HepG2 (cell line): ENCODE results near the gene ID3. TPM values are rescaled to one million over a fixed set of nuclear protein-coding genes. Genes with fewer than 3 reads are reported as not detected.

ENCODE experiments used
- BRD4 ChIP-seq: sonication (generic); formaldehyde crosslinking; IDR thresholded peaks from 2 replicates; pipeline ENCODE4 v1.4.0; 2020; ENCODE audit warnings: missing genetic modification reagents
- HNRNPH1 ChIP-seq: fragments of 200-400 bp; formaldehyde crosslinking; optimal IDR thresholded peaks from 2 replicates; pipeline ENCODE3; 2017; ENCODE audit warnings: mild to moderate bottlenecking, low read depth, low read length
- KLF15 ChIP-seq: sonication (generic); formaldehyde crosslinking; IDR thresholded peaks from 2 replicates; pipeline ENCODE4 v1.8.1; 2023; ENCODE audit warnings: borderline replicate concordance, mild to moderate bottlenecking, inconsistent platforms, missing genetic modification reagents, mixed read lengths
- NCOA1 ChIP-seq: sonication (generic); formaldehyde crosslinking; IDR thresholded peaks from 2 replicates; pipeline ENCODE4 v1.9.0; 2021; ENCODE audit warnings: missing genetic modification reagents
- NRL ChIP-seq: sonication (generic); formaldehyde crosslinking; IDR thresholded peaks from 2 replicates; pipeline ENCODE4 v1.5.0; 2020; ENCODE audit warnings: missing genetic modification reagents, mild to moderate bottlenecking, moderate library complexity, borderline replicate concordance
- PAF1 ChIP-seq: IDR thresholded peaks from 2 replicates; pipeline ENCODE4 v1.6.1; 2016; ENCODE audit warnings: missing genetic modification reagents, missing compliant biosample characterization
- REL ChIP-seq: sonication (generic); formaldehyde crosslinking; conservative IDR thresholded peaks from 2 replicates; pipeline ENCODE4 v1.8.0; 2022; ENCODE audit warnings: mild to moderate bottlenecking, missing genetic modification reagents, moderate library complexity
- RORA ChIP-seq: sonication (generic); formaldehyde crosslinking; IDR thresholded peaks from 2 replicates; pipeline ENCODE4 v1.5.0; 2020; ENCODE audit warnings: mild to moderate bottlenecking, missing genetic modification reagents, moderate library complexity
- SMAD1 ChIP-seq: sonication (generic); formaldehyde crosslinking; IDR thresholded peaks from 2 replicates; pipeline ENCODE4 v1.4.0; 2020; ENCODE audit warnings: missing genetic modification reagents, low read depth, mild to moderate bottlenecking, borderline replicate concordance
- SOX5 ChIP-seq: IDR thresholded peaks from 2 replicates; pipeline ENCODE4 v1.6.1; 2016; ENCODE audit warnings: borderline replicate concordance
- TBX3 ChIP-seq: fragments of 450-650 bp; IDR thresholded peaks from 2 replicates; pipeline ENCODE4 v1.6.1; 2017; ENCODE audit warnings: antibody characterized with exemption, mild to moderate bottlenecking, inconsistent platforms, borderline replicate concordance
- ZBTB3 ChIP-seq: sonication (generic); formaldehyde crosslinking; IDR thresholded peaks from 2 replicates; pipeline ENCODE4 v1.4.0; 2020; ENCODE audit warnings: low read depth, mild to moderate bottlenecking, moderate library complexity, missing genetic modification reagents, borderline replicate concordance
- ZBTB42 ChIP-seq: sonication (generic); formaldehyde crosslinking; IDR thresholded peaks from 2 replicates; pipeline ENCODE4 v1.5.0; 2020; ENCODE audit warnings: mild to moderate bottlenecking, missing genetic modification reagents
- ZNF615 ChIP-seq: sonication (generic); formaldehyde crosslinking; IDR thresholded peaks from 2 replicates; pipeline ENCODE4 v1.5.0; 2020; ENCODE audit warnings: mild to moderate bottlenecking, missing genetic modification reagents, borderline replicate concordance
- ZNF644 ChIP-seq: IDR thresholded peaks from 2 replicates; pipeline ENCODE4 v1.6.1; 2016; ENCODE audit warnings: low read depth
- ZNF75D ChIP-seq: sonication (generic); formaldehyde crosslinking; IDR thresholded peaks from 2 replicates; pipeline ENCODE4 v1.8.1; 2023; ENCODE audit warnings: missing genetic modification reagents, mild to moderate bottlenecking, borderline replicate concordance
- polyA plus RNA-seq, 8 experiments: library from polyadenylated mRNA; depleted of rRNA in 3 of 8; stranded (reverse) in 7 of 8; unstranded in 1 of 8; fragments of >200 nt; fragmentation: Illumina TruSeq in 4 of 8; extraction: Trizol in 4 of 8; gene quantifications; 2 replicates each; pipeline versions ENCODE4 v1.2.1 to v1.2.3, GENCODE V29; 2011 to 2016; ENCODE audit warnings: low read depth in 4 of 8, missing spikeins in 1 of 8, mixed read lengths in 1 of 8; ENCODE audit not compliant: insufficient read depth in 1 of 8
- total RNA-seq, 5 experiments: library from RNA; depleted of rRNA; stranded (reverse); fragments of >200 nt; fragmentation: Illumina TruSeq; extraction: Trizol; gene quantifications; 2 replicates each; pipeline ENCODE4 v1.2.3, GENCODE V29; 2016; ENCODE audit warnings: low read depth in 1 of 5
- TF ChIP-seq, protein P1 (sequence below): sonication (generic); IDR thresholded peaks from 2 replicates; pipeline ENCODE4 v1.6.1; 2016; ENCODE audit warnings: low read depth, borderline replicate concordance
- TF ChIP-seq, protein P2 (sequence below): sonication (generic); formaldehyde crosslinking; IDR thresholded peaks from 2 replicates; pipeline ENCODE4 v1.4.0; 2020; ENCODE audit warnings: mild to moderate bottlenecking, low read depth, missing genetic modification reagents
- TF ChIP-seq, protein P3 (sequence below): sonication (generic); formaldehyde crosslinking; IDR thresholded peaks from 2 replicates; pipeline ENCODE4 v1.5.0; 2020; ENCODE audit warnings: mild to moderate bottlenecking, low read depth, missing genetic modification reagents, borderline replicate concordance
- TF ChIP-seq, protein P4 (sequence below): sonication (generic); formaldehyde crosslinking; IDR thresholded peaks from 2 replicates; pipeline ENCODE4 v1.8.0; 2022; ENCODE audit warnings: mild to moderate bottlenecking, missing genetic modification reagents
- TF ChIP-seq, protein P5 (sequence below): sonication (generic); formaldehyde crosslinking; IDR thresholded peaks from 2 replicates; pipeline ENCODE4 v1.8.1; 2023; ENCODE audit warnings: mild to moderate bottlenecking, missing genetic modification reagents, borderline replicate concordance
- TF ChIP-seq, protein P6 (sequence below): sonication (generic); formaldehyde crosslinking; IDR thresholded peaks from 2 replicates; pipeline ENCODE4 v1.9.0; 2021; ENCODE audit warnings: missing genetic modification reagents, mild to moderate bottlenecking, borderline replicate concordance

The ID3 gene
- total and polyA plus RNA-seq, 2 of the 13 experiments (the other 11 are each of a cell fraction or from before 2014, with no cell fraction given): 64.8 to 115 TPM

DNA sequence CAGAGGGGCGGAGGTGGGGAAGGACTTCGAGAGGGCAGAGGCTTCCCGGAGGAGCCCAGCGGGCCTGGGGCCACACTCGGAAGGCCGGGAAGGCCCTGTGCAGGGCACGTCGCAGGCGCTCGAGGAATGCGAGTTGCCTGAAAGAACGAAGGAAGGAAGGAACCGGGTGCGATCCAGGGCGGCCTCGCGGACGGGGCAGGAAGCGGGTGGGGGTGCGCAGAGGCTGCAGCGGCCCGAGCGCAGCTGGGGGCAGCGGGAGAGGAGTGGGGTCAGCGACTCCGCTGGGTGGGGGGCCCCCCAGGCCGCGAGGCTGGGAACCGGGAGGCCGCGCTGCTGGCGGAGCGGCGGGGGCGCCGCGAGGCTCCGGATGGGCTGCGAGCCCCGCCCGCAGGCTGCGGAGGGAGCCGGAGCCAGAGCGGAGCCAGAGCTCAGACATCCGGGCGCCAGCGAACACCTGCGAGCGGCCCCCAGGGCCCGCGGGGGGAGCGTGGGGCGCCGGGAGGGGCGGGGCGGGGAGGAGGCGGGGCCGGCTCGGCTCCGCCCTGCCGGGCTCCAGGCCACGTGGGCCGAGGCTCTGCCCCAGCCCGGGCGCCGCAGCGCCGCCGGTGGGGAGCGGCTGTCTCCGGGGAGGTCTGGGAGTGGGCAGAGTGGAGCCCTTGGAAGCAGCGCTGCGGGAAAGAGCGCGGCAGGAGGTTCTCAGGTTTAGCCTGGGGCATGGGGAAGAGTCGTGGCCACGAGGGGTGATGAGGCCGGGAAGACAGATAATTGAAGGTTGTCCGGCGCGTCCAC lies 4.6 kb downstream of the ID3 start (continued):
- TF ChIP-seq, protein P1, sequence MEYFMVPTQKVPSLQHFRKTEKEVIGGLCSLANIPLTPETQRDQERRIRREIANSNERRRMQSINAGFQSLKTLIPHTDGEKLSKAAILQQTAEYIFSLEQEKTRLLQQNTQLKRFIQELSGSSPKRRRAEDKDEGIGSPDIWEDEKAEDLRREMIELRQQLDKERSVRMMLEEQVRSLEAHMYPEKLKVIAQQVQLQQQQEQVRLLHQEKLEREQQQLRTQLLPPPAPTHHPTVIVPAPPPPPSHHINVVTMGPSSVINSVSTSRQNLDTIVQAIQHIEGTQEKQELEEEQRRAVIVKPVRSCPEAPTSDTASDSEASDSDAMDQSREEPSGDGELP: peak; percentile 66
- TF ChIP-seq ZNF615 (CRISPR knock-in tag) (no peak), BRD4 (CRISPR knock-in tag) (no peak), SOX5 (CRISPR knock-in tag) (peak; percentile 32; the same call in 1 of the 2 replicates), ZBTB3 (no peak), ZNF75D (CRISPR knock-in tag) (no peak), REL (CRISPR knock-in tag) (no peak), RORA (CRISPR knock-in tag) (no peak), ZNF644 (CRISPR knock-in tag) (no peak), NCOA1 (no peak), NRL (CRISPR knock-in tag) (0 out of 2 replicates have a peak, but pooled peaks have one; percentile 52), ZBTB42 (CRISPR knock-in tag) (no peak), HNRNPH1 (no peak), SMAD1 (CRISPR knock-in tag) (0 out of 2 replicates have a peak, but pooled peaks have one; percentile 36), KLF15 (CRISPR knock-in tag) (no peak), PAF1 (no peak), TBX3 (no peak)
- TF ChIP-seq, protein P2, sequence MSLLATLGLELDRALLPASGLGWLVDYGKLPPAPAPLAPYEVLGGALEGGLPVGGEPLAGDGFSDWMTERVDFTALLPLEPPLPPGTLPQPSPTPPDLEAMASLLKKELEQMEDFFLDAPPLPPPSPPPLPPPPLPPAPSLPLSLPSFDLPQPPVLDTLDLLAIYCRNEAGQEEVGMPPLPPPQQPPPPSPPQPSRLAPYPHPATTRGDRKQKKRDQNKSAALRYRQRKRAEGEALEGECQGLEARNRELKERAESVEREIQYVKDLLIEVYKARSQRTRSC: no peak
- TF ChIP-seq, protein P3, sequence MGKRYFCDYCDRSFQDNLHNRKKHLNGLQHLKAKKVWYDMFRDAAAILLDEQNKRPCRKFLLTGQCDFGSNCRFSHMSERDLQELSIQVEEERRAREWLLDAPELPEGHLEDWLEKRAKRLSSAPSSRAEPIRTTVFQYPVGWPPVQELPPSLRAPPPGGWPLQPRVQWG (CRISPR knock-in tag): no peak
- TF ChIP-seq, protein P4, sequence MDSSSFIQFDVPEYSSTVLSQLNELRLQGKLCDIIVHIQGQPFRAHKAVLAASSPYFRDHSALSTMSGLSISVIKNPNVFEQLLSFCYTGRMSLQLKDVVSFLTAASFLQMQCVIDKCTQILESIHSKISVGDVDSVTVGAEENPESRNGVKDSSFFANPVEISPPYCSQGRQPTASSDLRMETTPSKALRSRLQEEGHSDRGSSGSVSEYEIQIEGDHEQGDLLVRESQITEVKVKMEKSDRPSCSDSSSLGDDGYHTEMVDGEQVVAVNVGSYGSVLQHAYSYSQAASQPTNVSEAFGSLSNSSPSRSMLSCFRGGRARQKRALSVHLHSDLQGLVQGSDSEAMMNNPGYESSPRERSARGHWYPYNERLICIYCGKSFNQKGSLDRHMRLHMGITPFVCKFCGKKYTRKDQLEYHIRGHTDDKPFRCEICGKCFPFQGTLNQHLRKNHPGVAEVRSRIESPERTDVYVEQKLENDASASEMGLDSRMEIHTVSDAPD (CRISPR knock-in tag): peak; percentile 46; the same call in 1 of the 2 replicates
- TF ChIP-seq, protein P5, sequence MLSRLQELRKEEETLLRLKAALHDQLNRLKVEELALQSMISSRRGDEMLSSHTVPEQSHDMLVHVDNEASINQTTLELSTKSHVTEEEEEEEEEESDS (CRISPR knock-in tag): no peak
- TF ChIP-seq, protein P6, sequence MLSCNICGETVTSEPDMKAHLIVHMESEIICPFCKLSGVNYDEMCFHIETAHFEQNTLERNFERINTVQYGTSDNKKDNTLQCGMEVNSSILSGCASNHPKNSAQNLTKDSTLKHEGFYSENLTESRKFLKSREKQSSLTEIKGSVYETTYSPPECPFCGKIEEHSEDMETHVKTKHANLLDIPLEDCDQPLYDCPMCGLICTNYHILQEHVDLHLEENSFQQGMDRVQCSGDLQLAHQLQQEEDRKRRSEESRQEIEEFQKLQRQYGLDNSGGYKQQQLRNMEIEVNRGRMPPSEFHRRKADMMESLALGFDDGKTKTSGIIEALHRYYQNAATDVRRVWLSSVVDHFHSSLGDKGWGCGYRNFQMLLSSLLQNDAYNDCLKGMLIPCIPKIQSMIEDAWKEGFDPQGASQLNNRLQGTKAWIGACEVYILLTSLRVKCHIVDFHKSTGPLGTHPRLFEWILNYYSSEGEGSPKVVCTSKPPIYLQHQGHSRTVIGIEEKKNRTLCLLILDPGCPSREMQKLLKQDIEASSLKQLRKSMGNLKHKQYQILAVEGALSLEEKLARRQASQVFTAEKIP: no peak
